Thymus (tissue), 11 donors: Measurements from ENCODE around the gene EPPIN. TPM values are rescaled to one million over a fixed set of nuclear protein-coding genes. Genes with fewer than 3 reads are reported as not detected.

Source experiments
- DNase-seq, 9 donors: peaks; one replicate each; pipeline ENCODE4 v3.0.0-alpha.2; 2013; ENCODE audit warnings: low spot score in 9 of 9, low read depth in 6 of 9, missing footprints in 1 of 9
- H3K27ac ChIP-seq, 2 donors: one replicate each; pipeline ENCODE4 v1.5.1; 2013; ENCODE audit warnings: control low read depth in 1 of 2, low read depth in 1 of 2, low read length in 1 of 2, mild to moderate bottlenecking in 1 of 2, moderate library complexity in 1 of 2
- H3K27me3 ChIP-seq, 2 donors: one replicate each; pipeline ENCODE4 v1.5.1; 2013; ENCODE audit warnings: low read length in 1 of 2; ENCODE audit not compliant: control insufficient read depth in 2 of 2, insufficient read depth in 1 of 2
- H3K36me3 ChIP-seq, 2 donors: one replicate each; pipeline ENCODE4 v1.5.1; 2013; ENCODE audit warnings: low read length in 1 of 2, mild to moderate bottlenecking in 1 of 2, moderate library complexity in 1 of 2; ENCODE audit not compliant: control insufficient read depth in 2 of 2, insufficient read depth in 2 of 2
- H3K4me1 ChIP-seq, 2 donors: one replicate each; pipeline ENCODE4 v1.5.1; 2013; ENCODE audit warnings: low read length in 2 of 2; ENCODE audit not compliant: control insufficient read depth in 2 of 2, insufficient read depth in 2 of 2
- H3K4me3 ChIP-seq, 2 donors: one replicate each; pipeline ENCODE4 v1.5.1; 2013; ENCODE audit warnings: low read length in 2 of 2, control low read depth in 1 of 2, mild to moderate bottlenecking in 1 of 2
- H3K9me3 ChIP-seq, 2 donors: one replicate each; pipeline ENCODE4 v1.5.1; 2013; ENCODE audit warnings: low read length in 1 of 2, mild to moderate bottlenecking in 1 of 2; ENCODE audit not compliant: control insufficient read depth in 2 of 2, insufficient read depth in 1 of 2
- WGBS: extraction: QIAGEN DNeasy Blood & Tissue Kit; methylation state at CpG from one replicate; pipeline ENCODE4 v1.1.7; 2013; 5-methylcytosine and 5-hydroxymethylcytosine counted together
- polyA plus RNA-seq: library from polyadenylated mRNA; stranded (reverse); fragments of 200-250 nt; gene quantifications from one replicate; pipeline ENCODE4 v1.2.3, GENCODE V29; 2013
- total RNA-seq: library from RNA; stranded (reverse); fragments of 120-200 nt; gene quantifications from one replicate; pipeline ENCODE4 v1.2.4, GENCODE V29; 2013
- donor health status: healthy.

EPPIN gene
- total and polyA plus RNA-seq, 2 donors, result 0.21 TPM; not detected in 1

DNA sequence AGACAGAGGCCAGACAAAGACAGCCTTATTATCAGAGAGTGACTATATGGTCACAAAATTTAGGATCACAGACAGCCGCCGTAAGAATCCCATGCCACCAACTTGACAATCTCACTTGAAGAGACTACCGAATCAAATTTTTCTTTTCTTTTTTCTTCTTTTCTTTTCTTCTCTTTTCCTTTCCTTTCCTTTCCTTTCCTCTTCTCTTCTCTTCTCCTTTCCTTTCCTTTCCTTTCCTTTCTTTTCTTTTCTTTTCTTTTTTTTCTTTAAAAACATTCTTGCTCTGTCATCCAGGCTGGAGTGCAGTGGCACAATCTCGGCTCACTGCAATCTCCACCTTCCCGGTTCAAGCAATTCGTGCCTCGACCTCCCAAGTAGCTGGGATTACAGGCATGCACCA, 1.2 kb upstream of the EPPIN start:
- Histone ChIP-seq H3K36me3 (no peaks in the 10 kb centered on the region), H3K9me3 (no peaks in the 10 kb centered on the region), H3K27me3 (peaks cover 0 to 2% of the 10 kb centered on the region in 2 donors), H3K27ac (no peak overlapping the region), H3K4me3 (no peak overlapping the region), H3K4me1 (no peaks in the 10 kb centered on the region)
- no peak for DNase-seq
- WGBS, result 85% methylated on average over 7 of the region's 7 CpGs

DNA sequence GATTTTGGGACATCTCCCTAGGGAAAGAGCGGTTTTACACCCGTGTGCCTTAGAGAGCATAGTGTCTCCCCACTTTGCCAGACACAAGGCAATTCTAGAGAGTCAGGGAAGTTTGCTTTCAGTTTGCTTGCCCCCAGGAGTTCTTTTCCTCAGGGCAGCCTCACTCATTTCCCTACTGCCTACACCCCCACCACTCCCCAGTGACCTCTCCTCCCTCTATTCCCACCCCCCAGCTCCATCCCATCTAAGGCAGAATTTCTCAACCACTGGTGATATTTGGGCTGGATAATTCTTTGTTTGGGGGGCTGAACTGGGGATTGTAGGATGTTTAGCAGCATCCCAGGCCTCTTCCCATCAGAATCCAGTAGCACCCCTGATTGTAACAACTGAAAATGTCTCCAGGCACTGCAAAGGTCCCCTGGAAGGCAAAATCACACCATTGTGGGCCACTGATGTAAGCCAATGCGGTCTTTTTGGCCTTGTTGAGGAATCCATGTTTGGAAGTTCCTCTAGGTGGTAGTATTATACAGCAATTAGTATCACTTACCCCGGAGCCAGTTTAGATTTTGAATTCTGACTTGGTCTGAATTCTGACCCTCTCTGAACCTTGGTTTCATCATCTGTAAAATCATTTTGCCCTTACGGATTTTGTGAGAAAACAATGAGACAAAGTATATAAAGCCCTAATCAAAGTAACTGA, 1.3 kb downstream of the EPPIN start:
- Histone ChIP-seq H3K27me3 (peaks cover 0 to 2% of the 10 kb centered on the region in 2 donors), H3K36me3 (no peaks in the 10 kb centered on the region), H3K4me1 (no peaks in the 10 kb centered on the region), H3K27ac (no peak overlapping the region), H3K4me3 (no peak overlapping the region), H3K9me3 (no peaks in the 10 kb centered on the region)
- 26% methylated on average over 5 of the region's 5 CpGs for WGBS
- no peak for DNase-seq

GRCh38 chr20:45545351-45545750, 1.9 kb downstream of the EPPIN start:
- H3K27ac ChIP-seq, result no peak overlapping the region
- H3K4me3 ChIP-seq, result no peak overlapping the region
- H3K4me1 ChIP-seq, result no peaks in the 10 kb centered on the region
- 87% methylated on average over 3 of the region's 3 CpGs for WGBS
- no peaks in the 10 kb centered on the region for H3K36me3 ChIP-seq
- peaks cover 0 to 2% of the 10 kb centered on the region in 2 donors for H3K27me3 ChIP-seq
- no peaks in the 10 kb centered on the region for H3K9me3 ChIP-seq
- DNase-seq, result no peak

GRCh38 chr20:45539382-45539781, 7.8 kb downstream of the EPPIN start, which contains the start of gene WFDC6:
Gene WFDC6 (minus strand): TSS chr20:45539482. CDS start chr20:45539407, 75 bp downstream.
- no peak for DNase-seq
- H3K9me3 ChIP-seq, result no peaks in the 10 kb centered on the region
- no peak within 1 kb of the TSS for H3K27ac ChIP-seq
- no peaks in the 10 kb centered on the region for H3K36me3 ChIP-seq
- 92% methylated on average over 2 of the region's 2 CpGs for WGBS
- no peak within 1 kb of the TSS for H3K4me3 ChIP-seq
- H3K4me1 ChIP-seq, result no peaks in the 10 kb centered on the region
- no peaks in the 10 kb centered on the region for H3K27me3 ChIP-seq

DNA sequence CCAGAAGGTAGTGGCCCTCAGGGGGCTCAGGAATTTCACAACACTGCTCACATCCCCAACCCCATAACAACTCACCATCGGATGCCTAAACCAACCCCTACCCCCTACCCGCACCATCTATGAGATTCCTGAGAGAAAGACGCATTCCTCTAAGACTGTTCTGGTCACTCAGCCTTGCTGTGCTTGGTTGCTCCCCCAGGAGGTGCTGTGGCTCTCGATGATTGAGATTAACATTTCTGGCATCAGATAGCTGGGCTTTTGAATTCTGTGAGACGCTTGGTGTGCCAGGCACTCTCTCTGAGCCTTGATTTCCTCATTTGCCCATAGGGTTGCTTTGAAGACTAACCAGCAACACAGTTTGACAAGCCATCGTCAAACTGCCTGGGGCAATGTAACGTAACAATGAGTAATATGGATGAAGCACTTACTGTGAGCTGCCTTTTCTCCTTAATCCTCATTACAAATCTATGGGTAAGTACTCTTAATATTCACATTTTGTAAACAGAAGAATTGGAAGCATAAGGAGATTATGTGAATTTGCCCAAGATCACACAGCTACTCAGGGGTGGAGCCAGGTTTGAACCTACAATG, 8.9 kb downstream of the EPPIN start:
- H3K36me3 ChIP-seq, result no peaks in the 10 kb centered on the region
- H3K27ac ChIP-seq, result no peak overlapping the region
- no peak for DNase-seq
- H3K4me1 ChIP-seq, result no peaks in the 10 kb centered on the region
- whole genome bisulfite sequencing, result 70% methylated on average over 7 of the region's 7 CpGs
- no peak overlapping the region for H3K4me3 ChIP-seq
- no peaks in the 10 kb centered on the region for H3K9me3 ChIP-seq
- no peaks in the 10 kb centered on the region for H3K27me3 ChIP-seq

- no peaks in the 10 kb centered on the region for H3K4me1 ChIP-seq
- no peaks in the 10 kb centered on the region for H3K27me3 ChIP-seq
- no peak overlapping the region for H3K4me3 ChIP-seq
- WGBS, result 83% methylated on average over 4 of the region's 4 CpGs
- no peak overlapping the region for H3K27ac ChIP-seq
- no peaks in the 10 kb centered on the region for H3K9me3 ChIP-seq
- no peaks in the 10 kb centered on the region for H3K36me3 ChIP-seq
- DNase-seq, result no peak
These were observed 19.9 kb downstream of the EPPIN start for GRCh38 chr20:45527294-45527693.

- Histone ChIP-seq H3K4me3 (no peak overlapping the region), H3K27ac (no peak overlapping the region), H3K9me3 (no peaks in the 10 kb centered on the region), H3K36me3 (no peaks in the 10 kb centered on the region), H3K4me1 (no peaks in the 10 kb centered on the region), H3K27me3 (no peaks in the 10 kb centered on the region)
- WGBS, result 87% methylated on average over 1 of the region's 1 CpG
- DNase-seq, result no peak
These were observed 23.4 kb downstream of the EPPIN start for GRCh38 chr20:45523821-45524220.

- 83% methylated on average over 2 of the region's 2 CpGs for WGBS
- Histone ChIP-seq H3K4me1 (no peaks in the 10 kb centered on the region), H3K27me3 (no peaks in the 10 kb centered on the region), H3K27ac (no peak overlapping the region), H3K36me3 (no peaks in the 10 kb centered on the region), H3K9me3 (no peaks in the 10 kb centered on the region), H3K4me3 (no peak overlapping the region)
- DNase-seq, result no peak
These were observed 28.9 kb downstream of the EPPIN start for GRCh38 chr20:45518282-45518681.

GRCh38 chr20:45515147-45515913, 31.9 kb downstream of the EPPIN start, which contains the start of gene SPINT3:
Gene SPINT3 (minus strand): TSS chr20:45515622. CDS start chr20:45515608, 14 bp downstream.
- Histone ChIP-seq H3K36me3 (no peaks in the 10 kb centered on the region), H3K27me3 (no peaks in the 10 kb centered on the region), H3K27ac (no peak within 1 kb of the TSS), H3K9me3 (no peaks in the 10 kb centered on the region), H3K4me3 (no peak within 1 kb of the TSS), H3K4me1 (no peaks in the 10 kb centered on the region)
- 74% methylated on average over 5 of the region's 5 CpGs for WGBS
- no peak for DNase-seq
